Glomerular endothelial cell (primary cell): ENCODE data around the gene ZXDC. TPM values are rescaled to one million over a fixed set of nuclear protein-coding genes. Genes with fewer than 3 reads are reported as not detected.

Experiments
- DNase-seq: peaks from one replicate; pipeline ENCODE4 v3.0.0-alpha.2; 2011; ENCODE audit warnings: low read depth, low spot score; ENCODE audit errors: extremely low read depth
- total RNA-seq: library from RNA; depleted of rRNA; stranded (reverse); fragments of >200 nt; gene quantifications from 2 replicates; pipeline ENCODE4 v1.2.3, GENCODE V29; 2015

The ZXDC gene
- total RNA-seq, 1 donor from 2014 or later: 25.7 TPM

DNA sequence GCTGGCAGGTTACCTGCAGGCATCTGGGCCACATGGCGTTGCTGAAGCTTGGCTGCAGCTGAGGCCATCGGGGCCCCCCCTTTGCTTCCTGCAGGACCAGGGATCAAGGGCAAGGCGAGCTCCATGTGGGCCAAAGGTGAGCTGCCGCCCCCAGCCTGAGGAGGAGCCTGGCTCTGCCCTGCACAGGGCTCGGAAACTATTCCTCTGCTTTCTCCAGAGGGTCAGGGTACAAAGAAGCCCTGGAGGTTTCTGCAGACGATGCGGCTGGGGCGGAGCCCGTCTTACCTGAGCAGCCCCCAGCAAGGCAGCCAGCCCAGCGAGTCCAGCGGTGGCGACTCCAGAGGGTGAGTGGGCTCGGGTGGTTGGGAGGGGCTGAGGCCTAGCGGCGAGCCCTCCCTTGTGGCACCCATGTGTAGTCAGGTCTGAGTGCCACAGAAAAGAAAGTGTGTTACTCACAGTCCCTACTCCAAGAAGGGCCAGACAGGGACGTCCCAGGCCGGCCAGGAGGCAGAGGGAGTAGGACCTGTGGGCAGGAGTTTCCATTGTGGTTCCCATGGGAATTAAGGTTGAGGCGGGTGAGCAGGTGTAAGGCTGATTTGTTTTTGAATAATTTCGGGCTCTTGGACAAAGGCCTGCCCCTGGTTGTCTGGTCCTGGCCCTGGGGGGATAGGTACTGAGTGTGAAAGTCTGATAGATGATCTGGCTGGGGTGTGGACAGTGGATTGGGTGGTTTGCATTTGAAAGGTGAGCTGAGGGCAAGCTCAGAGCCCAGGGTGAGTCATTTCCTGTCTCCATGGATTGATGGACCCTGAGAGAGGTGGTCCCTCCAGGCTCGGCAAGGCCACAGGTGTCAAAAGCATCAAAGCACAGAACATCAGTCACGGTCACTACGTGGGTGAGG is 55.6 kb downstream of the ZXDC start:
- no peak for DNase-seq

DNA sequence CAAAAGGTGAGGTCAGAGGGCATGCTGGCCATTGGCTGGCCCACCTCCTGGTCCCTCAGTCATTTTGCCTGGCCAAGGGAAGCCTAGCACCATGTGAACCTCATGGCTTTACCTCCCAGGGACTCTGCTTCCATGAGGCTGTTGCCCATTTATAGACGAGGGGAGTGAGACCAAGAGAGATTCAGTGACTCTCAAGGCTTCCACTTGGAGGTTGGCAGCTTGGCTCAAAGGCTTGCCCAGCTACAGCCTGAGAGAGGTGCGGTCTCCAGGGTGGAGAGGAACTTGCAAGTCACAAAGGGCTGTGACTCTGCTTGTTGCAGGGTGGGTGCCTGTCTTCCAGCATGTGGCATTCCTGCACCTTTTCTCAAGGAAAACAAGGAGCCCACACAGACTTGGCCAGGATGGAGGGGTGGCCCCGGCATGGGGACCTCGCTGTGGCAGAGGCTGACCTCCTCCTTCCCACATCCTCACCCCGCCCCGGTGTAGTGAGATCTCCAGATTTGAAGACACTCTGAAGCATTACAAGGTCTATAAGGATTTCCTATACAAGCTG is 56.5 kb downstream of the ZXDC start:
- no peak for DNase-seq

DNA sequence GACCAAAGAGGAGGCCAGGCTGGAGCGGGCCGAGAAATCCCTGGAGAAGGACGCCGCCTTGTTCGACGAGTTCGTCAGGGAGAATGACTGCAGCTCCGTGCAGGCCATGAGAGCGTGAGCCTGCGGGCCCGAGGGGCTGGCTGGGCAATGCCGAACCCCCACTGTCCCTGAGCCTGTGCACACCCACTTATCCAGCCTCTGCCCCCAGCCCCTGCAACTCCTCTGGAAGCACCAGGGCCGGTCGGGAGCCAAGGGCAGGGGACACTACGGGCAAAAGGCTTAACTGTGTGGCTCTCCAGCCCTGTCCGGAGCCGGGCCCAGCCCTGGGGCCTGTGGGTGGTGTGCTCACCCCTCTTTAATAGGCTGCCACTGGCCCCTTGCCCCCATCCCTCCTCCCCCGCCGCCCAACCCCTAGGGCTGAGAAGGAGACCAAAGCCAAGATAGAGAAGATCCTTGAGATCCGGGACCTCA is 57.0 kb downstream of the ZXDC start:
- DNase-seq: no peak

DNA sequence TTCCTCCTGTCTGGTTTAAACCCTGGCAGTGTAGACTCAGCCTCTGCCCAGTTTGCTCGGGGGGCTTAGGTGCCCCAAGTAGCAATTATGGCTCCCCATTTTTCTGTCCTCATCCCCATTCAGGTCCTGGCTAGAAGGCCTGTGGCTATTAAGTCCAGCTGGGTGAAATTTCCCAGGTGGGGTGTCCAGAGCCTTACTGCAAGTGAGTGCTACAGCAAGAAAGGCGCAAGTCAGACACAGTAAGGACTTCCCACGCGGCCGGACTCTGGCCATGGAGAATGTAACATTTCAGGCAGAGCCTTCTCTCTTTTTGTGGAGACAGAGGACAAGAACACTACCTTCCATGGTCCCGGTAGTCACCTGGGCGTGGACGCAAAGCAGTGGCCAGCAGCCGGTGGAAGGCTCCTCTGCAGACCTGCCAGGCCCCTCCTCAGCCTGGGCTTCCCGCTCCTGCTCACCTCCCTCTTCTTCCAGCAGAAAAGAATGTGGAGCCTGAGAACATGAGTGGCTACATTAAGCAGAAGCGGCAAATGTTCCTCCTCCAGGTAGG is 57.6 kb downstream of the ZXDC start:
- DNase-seq: no peak

DNA sequence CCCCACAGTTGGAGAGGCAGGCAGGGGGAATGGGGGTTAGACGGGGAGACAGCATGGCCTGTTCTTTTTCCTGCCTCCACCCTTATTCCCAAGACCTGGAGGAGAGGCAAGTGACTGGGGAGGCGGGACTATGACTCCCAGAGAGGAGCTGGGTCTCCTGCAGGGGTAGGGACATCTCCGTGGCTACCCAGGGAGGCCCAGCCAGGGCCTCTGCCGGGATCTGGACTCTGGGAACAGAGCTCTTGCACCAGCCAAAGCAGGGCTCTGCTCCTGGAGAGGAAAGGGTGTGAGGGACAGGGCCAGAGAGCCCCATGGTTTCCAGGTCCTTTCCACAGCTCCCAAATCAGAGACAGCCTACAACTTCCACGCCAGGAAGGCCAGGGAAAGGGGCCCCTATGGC is 58.2 kb downstream of the ZXDC start:
- no peak for DNase-seq

DNA sequence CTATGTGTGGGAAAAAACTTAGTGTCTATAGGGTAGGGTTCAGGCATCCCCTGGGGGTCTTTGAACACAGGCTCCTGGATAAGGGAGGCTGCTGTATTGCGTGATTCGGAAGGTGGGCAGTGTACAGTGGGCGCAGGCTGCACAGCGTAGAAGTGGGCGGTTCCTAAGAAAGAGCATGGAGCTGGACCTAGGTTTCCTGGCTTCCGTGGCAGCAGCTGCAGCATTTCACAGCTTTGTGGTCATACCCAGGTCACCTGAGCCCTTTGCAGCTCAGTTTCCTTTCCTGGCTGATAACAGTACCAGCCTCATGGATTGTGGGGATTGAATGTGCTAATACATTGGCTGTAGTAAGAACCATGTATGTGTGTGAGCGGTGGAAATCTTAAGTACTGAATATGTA is 58.7 kb downstream of the ZXDC start:
- no peak for DNase-seq

DNA sequence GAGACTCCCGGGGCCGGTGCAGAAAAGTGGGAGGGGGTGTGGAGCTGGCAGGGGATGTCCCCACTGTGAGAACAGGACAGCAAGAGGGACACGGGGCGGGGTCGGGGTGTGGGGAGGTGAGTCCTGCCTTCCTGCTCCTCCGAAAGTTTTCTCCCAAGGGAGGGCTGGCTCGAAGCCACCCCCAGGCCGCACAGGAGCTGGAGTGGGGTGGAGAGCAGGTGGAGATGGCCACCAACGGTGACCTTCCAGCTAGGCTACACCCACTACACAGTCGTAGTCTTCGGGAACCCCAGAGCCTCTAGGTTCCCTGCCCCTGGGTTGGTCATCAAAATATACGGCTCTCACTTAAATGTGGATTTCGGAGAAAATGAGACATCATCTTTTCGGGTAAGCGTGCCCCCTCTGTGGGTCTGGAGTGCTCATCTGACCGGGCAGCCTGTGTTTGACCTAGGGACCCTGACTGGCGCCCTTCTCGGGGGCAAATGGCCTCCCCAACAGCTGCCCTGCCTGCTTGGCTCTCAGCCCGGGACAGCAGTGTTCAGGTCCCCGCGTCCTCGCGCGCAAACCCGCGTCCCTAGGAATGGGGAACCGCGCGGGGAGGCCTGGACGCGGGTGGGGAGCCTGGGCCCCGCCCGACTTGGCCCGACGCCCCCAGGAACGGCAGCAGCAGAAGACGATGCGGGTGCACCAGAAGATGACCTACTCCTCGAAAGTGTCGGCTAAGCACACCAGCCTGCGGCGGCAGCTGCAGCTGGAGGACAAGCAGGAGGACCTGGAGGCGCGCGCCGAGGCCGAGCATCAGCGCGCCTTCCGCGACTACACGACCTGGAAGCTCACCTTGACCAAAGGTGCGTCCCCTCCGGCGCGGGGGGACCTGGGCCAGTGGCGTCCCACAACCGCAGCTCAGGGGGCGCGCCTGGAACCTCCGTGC is 59.8 kb downstream of the ZXDC start:
- DNase-seq: no peak

DNA sequence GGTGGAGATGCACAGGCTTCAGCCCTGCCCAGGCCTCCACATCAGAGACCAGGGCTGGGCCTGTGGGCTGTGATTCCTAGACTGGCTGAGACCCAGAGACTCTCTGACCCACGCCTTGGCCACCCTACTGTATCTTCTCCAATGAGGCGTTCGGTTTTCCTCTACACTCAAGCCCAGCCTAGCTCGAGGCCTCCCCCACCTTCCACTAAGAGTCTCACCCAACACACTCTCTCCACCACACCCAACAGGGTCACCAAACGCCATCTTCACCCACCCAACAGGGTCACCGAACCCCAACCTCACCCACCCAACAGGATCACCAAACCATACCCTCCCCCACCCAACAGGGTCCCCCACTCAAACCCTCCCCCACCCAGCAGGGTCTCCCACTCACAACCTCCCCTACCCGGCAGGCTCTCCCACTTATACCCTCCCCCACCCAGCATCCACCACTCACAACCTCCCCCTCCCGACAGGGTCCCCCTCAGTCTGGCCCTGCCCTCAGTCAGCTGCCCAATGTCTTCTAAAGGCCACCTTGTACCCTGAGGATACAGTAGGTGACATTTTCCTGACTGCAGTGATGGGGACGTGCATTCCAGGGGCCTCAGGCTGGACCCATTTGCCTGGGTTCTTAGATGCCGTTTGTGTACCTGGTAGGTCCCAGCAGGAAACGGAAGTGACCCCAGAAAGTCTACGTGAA is 60.6 kb downstream of the ZXDC start:
- no peak for DNase-seq

DNA sequence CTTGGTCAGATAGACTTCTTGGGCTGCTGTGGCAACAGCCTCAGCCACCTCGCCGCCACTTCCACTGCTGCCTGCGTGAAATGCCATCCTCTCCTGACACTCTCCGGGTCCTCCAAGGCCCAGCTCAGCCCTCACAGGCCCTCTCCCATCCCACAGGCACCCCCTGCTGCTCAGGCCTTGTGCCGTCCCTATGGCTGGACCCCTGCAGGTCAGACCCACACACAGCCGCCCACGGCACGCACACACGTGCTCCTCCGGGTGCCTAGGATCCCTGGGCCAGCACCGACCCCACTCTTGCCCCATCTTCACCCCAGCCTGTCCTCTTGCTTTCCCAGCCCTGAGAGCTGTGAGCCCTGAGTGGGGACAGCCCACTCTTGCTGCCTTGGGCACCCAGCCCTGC is 61.3 kb downstream of the ZXDC start:
- DNase-seq: no peak

DNA sequence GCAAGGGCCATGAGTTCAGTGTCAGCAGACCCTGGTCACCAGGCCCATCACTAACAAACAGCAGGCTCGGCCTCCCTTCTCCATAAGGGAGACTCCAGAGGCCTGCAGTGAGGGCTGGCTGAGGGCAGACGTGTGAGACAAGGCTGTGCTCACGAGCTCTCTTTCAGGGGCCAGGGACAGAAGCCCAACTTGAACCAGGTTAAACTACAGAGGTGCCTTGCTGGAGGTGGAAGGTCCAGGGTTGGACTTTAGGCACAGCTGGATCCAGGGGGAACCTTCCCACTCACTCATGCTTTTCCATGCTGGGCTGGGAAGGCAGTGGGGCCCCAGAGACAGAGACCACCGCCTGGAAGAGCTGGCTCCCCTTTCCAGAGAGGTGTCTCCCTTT is 62.0 kb downstream of the ZXDC start:
- no peak for DNase-seq

DNA sequence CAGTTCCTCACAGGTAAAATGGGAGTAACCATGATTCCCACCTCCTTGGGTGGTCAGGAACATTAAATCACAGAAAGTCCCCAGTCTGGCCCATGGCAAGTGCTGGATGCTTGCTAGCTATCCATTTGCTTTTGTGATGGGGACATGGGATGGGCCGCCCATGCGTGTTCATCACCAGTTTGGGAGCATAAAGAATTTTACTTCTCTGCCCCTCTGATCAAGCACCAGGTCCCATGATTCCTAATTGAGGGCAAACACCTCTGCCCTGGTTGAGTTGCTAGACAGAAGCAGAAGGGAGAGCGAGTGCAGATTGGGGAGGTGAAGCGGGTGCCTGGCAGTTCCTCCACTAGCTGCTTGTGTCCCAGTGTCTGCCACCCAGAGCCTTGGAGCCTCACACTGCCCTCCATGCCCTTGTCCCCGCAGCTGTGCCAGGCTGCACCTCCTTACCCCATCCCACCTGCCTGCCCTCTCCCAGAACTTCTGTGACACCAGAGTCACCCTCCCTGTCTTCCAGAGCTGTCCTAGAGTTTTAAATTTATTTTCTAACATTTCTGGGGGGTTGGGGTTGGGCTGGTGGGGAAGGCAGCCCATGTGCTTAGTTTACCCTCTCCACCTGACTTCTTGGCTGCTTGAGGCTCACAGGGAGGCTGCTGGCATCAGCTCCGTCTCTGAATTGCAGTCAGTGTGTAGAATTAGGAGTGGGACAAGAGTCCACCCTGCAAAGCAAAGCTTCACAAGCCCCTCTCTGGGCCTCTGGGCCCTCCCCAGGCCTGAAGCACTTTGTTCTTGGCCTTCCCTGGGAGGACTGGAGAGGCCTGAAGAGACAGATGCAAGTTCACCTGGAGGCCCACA is 62.6 kb downstream of the ZXDC start:
- DNase-seq: no peak

DNA sequence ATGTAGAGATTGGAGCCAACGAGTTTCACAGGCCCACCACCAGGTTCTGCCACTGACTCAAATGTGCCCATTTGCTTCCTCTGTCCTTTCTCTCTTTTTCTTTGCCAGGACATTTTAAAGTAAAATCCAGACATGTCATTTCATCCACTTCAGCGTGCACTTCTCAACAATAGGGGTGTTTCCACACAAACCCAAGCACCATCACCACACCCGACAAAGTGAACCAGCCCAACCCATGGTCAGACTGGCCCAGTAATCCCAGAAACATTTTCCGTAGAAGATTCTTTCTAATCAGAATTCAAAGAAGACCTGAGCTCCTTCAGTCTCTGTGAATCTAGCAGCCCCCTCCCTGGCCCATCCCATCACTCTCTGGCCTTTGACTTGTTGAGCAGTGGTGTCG is 67.6 kb downstream of the ZXDC start:
- DNase-seq: no peak

DNA sequence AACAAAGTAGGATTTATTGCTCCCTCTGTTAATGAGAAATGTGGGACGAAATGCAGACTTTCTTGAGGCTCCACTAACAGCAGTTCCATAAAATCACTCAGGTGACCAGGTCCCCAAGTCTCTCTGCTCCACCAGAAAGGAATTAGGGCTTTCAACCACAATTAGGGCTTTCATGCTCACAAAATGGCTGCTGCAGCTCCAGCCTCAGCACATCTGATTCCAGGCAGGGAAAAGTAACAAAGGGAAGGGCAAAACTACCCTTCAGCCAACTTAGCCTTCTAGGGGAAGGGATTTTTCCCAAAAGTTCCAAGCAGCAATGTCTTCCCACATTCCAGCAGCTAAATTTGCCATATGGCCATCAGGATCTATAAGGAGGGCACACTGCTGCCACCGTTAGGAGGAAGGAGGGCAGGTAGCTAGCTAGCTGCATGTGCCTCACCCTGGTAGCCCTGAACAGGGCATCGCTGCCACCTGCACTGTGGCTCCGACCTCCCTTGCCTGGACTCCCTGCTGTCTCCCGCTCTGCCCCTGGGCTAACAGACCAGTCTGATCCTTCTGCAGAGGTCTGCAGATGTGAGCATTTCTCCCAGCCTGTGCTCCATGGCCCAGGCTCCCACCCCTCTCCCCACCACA is 68.2 kb downstream of the ZXDC start:
- DNase-seq: no peak

DNA sequence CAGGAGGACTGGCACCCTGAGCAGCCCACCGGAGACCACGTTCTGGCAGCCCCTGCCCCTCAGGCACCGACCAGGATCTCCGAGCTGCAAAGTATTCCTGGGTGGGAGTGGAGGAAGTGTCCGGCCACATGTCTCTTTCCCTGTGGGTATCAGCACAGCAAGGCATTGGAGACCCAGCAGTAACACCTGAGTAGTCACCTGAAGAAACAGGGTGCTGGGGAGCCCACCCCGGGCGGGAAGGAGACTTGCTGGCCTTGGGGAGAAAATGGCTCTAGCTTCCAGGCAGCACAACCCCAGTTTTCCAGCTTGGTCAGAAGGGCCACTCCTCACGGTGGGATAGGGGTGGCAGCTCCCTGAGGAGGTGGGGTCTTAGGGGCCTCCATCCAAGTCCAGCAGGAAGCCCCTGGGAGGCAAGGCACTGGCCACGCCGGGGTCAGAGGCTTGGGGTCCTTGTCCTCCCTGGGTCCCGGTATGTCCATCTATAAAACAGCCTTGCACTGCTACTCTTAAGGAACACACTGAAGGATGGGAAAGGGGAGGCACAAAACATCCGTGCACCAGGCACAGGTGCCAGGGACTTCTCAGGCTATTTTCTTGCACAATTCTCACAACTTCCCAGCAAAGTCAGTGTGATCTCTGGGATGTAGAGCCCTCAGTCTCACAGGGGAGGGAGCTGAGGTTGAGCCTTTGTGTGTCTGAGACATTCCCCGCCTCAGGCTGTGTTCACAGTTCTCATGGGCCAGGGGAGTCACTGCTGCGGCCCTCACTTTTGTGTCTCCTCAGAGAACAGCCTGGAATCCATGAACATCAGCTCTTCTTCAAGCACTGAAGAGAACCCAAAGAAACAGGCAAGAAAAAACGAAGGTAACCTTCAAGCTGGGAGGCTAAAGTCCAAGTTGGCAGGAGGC is 69.0 kb downstream of the ZXDC start:
- no peak for DNase-seq

DNA sequence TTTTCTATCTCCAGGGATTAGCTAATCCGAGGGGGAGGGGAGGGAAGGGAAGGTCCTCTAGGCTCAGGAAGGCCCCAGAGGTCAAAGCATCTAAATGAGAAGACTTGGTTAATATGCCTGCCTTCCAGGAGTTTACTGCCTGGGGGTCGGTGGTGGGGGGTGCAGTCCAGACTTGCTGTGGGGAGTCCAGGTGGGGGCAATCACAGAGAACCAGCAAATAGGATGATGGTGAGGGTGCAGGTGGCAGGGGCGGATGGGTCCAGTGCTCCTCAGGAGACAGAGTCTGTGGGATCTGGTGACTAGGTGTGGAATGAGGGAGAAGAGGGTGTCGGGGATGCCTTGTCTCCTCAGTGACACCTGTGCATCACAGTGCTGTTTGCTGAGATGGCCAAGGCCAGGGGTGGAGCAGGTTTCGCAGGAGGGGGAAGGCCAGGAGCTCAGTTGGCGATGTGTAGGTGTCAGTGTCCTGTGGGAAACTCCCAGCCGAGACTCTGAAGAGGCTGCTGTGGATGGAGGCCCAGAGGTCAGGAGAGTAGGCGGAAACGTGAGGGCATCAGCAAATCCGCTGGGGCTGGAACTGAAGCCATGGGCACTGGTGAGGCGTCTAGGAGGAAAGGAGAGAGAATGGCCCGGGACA is 72.9 kb downstream of the ZXDC start:
- DNase-seq: no peak

DNA sequence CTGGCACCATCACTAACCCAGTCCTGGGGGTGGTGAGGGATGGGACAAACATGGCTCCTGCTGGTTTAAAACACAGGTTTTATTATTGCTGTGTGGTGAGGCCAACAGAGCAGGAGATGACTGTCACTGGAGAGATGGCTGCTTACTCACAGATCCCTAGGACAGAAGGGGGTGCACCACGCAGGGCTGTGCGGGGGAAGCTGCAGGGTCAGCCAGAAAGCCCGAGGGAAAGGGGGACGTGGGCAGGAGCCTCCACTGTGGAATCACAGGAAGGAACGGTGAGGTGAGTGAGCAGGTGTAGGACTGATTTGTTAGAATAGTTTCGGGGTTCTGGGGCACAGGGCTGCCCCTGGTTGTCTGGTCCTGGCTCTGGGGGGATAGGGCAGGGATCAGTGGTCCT is 73.5 kb downstream of the ZXDC start:
- no peak for DNase-seq

DNA sequence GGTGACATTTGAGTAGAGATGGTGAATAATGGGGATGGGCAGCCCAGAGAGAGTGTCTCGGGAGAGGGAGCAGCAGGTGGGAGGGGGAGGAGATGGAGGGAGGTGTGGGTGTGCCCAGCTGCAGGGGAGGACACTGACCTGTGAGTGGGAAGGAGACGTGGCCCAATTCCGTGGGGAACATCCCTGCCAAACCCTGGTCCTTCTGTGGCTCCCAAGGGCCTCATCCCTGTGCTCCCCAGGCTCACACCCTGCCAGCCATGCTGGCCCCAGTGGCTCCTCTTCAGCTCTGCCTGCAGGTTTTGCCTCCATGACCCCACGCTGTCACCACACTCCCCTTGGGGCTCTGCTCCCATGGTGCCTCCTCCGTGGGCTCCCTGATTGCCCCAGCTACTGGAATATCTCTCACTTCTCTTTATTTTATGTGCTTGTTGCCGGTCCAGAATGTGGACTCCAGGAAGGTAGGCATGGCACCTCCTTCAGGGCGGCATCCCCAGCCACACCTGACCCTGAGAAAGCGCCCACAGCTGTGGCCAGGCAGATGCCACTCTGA is 74.0 kb downstream of the ZXDC start:
- DNase-seq: no peak
